NT2/D1 (cell line): ENCODE data around the gene LILRB1.

Experiments
- SUZ12 ChIP-seq: IDR thresholded peaks from 2 replicates; pipeline ENCODE4 v1.6.1; 2011; ENCODE audit not compliant: insufficient read length, insufficient read depth; ENCODE audit errors: extremely low read depth
- YY1 ChIP-seq: IDR thresholded peaks from 2 replicates; pipeline ENCODE4 v1.6.1; 2011; ENCODE audit not compliant: insufficient read length, insufficient read depth
- ZNF274 ChIP-seq: IDR thresholded peaks from 2 replicates; pipeline ENCODE4 v1.6.1; 2011; ENCODE audit warnings: mild to moderate bottlenecking, low read depth, low read length

GRCh38 chr19:54594737-54595136 lies 35.5 kb upstream of the LILRB1 start:
- TF ChIP-seq YY1: no peak
- no peak for TF ChIP-seq SUZ12
- TF ChIP-seq ZNF274: no peak
